ENCODE measurements around the gene NME9. TPM values are rescaled to one million over a fixed set of nuclear protein-coding genes. Genes with fewer than 3 reads are reported as not detected.

The NME9 gene
- polyA plus RNA-seq, 4 donors = 0.72 to 4.0 (median 2.3) TPM

GRCh38 chr3:138338244-138338643 is 8.6 kb upstream of the NME9 start:
- no peak for DNase-seq (ENCODE audit: low read depth in 4 of 4, low spot score in 3 of 4)

GRCh38 chr3:138336454-138336999 is 6.9 kb upstream of the NME9 start:
- no peak for DNase-seq (ENCODE audit: low read depth in 4 of 4, low spot score in 3 of 4)

GRCh38 chr3:138334608-138335007 is 5.0 kb upstream of the NME9 start:
- no peak for DNase-seq (ENCODE audit: low read depth in 4 of 4, low spot score in 3 of 4)

- DNase-seq (ENCODE audit: low read depth in 4 of 4, low spot score in 3 of 4) = no peak
Observed at GRCh38 chr3:138332472-138333073, 2.9 kb upstream of the NME9 start.

DNA sequence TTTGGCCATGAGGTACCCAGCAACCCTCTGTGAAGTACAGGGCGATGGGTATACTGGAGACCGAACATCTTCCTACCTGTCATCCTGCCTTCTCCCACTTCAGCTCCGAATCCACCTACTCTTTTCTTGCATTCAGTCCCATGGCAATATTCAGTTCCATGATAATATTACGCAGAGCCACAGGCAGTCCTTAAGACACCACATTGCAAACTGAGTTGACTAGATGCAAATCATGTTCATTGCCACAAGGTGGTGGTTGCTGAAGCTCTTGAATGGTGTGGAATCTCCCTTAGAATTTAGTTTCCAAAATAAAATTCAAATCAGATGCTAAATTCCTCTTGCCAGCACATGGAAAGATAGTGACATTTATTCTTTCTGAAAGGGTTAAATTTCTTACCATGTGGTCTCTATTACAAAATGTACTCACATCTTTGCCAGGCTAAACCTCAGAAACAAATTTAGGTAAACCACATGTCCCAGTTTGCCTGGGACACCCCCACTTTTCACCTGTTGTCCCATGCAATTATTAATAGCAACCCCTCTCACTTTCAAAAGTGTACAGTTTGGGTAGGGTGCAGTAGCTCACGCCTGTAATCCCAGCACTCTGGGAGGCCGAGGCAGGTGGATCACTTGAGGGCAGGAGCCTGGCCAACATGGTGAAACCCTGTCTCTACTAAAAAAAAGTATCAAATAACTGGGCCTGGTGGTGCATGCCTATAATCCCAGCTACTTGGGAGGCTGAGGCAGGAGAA is 1.7 kb upstream of the NME9 start:
- DNase-seq (ENCODE audit: low read depth in 4 of 4, low spot score in 3 of 4) = no peak

DNA sequence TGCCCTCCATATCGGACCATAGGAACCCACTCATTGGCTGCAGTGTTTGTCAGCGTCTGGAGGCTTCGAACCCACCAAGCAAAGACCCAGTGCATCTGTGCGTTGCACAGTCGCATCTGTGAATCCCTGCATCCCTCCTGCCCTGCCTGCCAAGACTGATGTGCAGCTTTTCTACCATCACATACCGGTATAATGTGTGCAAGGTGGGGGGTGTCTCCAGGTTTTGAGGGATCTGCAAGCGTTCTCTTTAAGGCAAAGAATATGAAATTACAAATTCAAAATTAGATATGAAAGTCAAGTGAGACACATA is 288 bp upstream of the NME9 start:
- no peak for DNase-seq (ENCODE audit: low read depth in 4 of 4, low spot score in 3 of 4)

DNA sequence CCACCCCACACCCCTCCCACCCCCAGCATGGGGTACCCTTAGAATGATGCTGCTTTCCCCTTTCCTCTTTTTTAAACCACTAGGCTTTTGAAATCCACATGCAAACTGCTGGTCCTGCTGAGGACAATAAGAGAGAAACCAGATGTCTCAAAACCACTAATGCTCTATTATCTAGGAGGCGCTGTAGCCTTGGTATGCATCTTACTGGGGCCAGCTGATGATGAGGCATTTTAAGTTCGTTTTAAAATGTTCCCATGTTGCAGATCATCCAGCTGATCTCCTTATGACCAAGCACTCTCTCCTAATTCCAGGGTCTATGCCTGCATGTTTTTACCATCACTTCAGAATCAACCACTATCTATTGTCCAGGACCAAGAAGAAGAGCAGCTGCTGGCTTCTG is 1.3 kb downstream of the NME9 start:
- no peak for DNase-seq (ENCODE audit: low read depth in 4 of 4, low spot score in 3 of 4)

DNA sequence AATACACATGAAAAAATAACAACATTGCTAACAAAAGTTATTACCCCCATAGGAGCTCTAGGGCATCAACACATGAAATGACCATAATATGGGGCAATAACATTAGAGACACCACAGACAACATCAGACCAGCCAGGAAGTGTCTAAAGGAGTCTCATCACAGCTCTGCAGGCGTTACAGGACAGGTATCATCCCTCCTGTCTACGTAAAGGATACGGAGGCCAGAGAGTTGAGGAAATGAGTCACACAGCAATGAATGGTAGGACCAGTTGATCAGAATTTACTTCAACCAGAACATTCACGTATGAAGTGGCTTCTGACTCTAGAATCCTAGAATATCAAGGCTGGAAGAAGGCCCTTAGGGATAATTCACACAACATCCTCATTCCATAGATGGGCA is 1.8 kb downstream of the NME9 start:
- no peak for DNase-seq (ENCODE audit: low read depth in 4 of 4, low spot score in 3 of 4)

DNA sequence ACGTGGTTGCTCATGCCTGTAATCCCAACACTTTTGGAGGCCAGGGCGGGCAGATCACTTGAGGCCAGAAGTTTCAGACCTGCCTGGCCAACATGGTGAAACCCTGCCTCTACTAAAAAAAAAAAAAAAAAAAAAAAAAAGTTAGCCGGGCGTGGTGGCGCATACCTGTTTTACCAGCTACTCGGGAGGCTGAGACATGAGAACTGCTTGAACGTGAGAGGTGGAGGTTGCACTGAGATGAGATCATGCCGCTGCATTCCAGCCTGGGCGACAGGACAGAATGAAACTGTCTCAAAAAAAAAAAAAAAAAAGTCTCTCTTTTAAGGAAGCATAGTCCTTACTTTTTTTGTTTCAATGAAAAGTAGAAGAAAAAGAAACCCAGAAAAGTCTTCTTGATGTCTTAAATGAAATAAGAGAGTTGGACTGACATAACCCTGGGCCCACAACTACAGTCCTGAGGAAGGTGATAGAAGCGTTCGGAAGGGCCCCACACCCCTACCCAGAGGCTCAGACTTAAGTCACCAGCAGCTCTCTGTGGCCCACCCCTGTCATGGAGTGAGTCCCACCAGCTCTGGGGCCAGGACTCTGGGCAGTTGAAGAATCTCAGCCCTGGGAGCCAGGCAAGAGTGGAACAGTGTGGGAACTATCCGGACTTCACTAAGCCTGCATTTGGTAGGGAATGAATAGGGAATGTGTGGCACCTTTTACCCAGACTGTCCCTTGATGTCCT is 2.6 kb downstream of the NME9 start:
- no peak for DNase-seq (ENCODE audit: low read depth in 4 of 4, low spot score in 3 of 4)

DNA sequence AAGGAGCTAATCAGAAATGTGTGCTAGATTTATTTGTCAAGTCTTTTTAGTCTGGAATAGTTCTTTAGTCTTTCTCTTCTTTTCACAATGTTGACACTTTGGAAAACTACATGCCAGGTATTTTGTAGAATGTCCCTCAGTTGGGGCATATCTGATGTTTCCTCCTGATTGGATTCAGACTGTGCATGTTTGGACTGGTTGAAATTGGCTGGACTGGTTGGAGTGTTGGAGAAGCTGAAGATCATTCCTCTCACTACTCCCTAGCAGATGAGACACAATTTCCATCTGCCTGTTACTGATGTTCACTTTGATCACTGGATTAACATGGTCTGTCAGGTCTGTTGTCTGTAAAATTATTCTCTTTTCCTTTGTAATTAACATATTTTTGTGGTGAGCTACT is 3.7 kb downstream of the NME9 start:
- DNase-seq (ENCODE audit: low read depth in 4 of 4, low spot score in 3 of 4) = no peak

DNA sequence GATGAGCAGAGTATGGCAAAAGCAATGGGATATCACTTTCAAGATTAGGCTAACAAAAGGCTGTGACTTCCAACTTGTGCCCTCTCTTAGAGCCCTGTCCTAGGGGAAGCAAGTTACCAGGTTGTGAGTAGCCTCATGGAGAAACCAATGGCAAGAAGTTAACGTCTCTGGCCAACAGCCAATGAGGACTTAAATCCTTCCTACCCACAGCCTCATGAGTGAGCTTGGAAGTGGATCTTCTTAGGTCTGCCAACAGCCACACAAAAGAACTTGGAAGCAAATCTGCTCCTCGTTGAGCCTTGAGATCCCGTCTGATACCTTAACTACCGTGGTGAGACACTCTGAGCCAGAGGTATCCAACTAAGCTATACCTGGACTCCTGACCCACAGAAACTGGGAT is 5.7 kb downstream of the NME9 start:
- DNase-seq (ENCODE audit: low read depth in 4 of 4, low spot score in 3 of 4) = no peak

DNA sequence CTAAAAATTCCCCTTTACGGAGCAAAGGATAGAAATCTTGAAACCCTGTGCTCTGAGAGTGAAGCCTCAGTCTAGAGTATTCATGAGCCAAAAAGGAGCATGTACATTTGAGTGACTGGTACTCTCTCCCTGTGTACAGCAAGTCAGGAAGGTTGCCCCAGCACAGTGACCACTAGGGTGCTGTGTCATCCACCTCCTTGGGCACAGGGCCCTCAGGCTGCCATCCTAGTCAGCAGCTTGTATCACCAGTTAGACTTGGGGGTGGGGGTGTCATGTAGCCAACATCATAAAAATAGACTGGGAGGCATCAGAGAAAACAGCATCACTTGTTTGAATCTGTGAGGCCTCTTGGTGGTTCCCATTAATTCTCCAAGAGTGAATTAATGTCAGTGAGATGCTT is 12.0 kb downstream of the NME9 start:
- DNase-seq (ENCODE audit: low read depth in 4 of 4, low spot score in 3 of 4) = no peak

GRCh38 chr3:138314751-138315150 is 14.9 kb downstream of the NME9 start:
- DNase-seq (ENCODE audit: low read depth in 4 of 4, low spot score in 3 of 4) = no peak

GRCh38 chr3:138310494-138310893 is 19.2 kb downstream of the NME9 start:
- no peak for DNase-seq (ENCODE audit: low read depth in 4 of 4, low spot score in 3 of 4)

- DNase-seq (ENCODE audit: low read depth in 4 of 4, low spot score in 3 of 4) = no peak
Observed at GRCh38 chr3:138308783-138309182, 20.9 kb downstream of the NME9 start.

- DNase-seq (ENCODE audit: low read depth in 4 of 4, low spot score in 3 of 4) = no peak
Observed at GRCh38 chr3:138307899-138308298, 21.8 kb downstream of the NME9 start.

GRCh38 chr3:138303474-138303873 is 26.2 kb downstream of the NME9 start:
- DNase-seq (ENCODE audit: low read depth in 4 of 4, low spot score in 3 of 4) = no peak

DNA sequence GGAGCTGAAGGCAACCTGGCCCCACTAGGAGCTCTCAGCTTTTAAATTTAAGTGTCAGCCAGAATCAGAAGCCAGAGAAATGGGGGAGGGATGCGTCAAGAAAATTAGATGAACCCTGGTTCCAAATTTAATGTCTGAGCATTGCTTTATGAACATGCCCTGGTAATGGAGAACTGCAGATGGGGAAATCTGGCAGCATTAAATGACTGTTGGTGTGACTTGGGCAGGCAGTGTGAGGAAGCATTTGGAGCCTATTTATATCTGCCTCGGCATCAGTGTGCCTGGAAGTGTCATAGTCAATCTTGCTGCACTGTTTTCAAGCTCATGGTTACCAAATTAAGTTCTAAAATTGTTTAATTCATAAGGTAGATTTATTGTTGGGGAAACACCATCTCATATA is 29.0 kb downstream of the NME9 start:
- no peak for DNase-seq (ENCODE audit: low read depth in 4 of 4, low spot score in 3 of 4)

DNA sequence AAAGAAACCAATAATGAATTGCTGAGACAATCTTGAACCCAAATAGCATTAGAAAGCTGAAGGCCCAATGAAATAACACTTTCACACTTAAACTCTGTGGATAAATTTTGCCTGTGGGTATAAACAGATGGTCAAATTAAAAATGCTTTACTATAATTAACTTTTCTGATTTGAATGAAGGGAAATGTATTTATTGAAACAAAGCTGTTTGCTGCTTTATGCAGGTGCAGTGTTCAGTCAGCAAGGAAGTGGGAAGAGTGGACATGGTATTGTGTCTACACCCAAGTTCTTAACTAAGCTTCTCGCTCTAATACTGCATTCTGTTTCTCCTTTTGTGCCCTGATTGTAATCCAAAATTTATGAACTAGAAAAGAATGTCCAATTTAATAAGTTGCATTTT is 31.8 kb downstream of the NME9 start:
- DNase-seq (ENCODE audit: low read depth in 4 of 4, low spot score in 3 of 4) = no peak

DNA sequence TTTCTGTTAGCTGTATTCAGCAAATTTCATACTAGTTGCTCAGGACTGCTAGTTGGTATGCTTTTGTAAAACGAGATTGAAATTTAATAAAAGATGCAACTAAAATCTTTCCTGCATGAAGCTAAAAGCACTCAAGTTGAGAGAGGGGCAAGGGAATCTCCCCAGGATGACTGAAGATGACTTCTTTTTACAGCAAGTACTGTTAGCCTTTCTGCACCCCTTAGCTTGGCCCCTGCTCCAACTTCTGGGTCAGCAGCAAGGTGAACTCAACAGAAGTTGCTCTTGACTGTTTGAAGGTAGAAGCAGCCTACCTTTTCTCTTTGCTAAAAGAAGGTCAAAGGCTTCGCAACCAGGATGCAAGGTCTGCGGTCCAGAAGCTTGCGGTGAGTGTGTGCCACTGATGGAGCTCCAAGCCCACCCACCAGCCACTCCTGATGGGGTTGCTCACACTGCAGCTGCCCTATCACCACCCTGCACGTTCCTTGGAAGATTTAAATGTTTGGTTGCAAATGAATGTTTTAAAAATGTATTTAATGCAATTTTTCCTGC is 32.5 kb downstream of the NME9 start:
- DNase-seq (ENCODE audit: low read depth in 4 of 4, low spot score in 3 of 4) = no peak

DNA sequence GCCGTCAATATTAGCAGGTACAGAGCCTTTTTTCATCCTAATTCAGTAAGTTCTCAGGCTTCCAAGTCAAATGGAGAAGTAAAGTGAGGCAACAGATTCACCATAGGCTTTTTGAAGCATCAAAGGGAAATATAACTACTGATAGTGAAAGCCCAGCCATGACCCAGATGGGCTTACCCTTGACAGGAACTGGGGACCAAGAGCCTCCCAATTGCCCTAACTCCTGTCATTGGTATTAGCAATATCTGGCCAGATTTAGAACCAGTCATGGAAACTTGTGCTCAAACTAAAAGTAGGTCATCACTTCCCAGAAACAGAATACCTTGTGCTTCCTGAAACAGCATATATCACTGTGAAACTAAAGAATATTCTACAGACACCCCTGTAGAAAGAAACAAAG is 33.0 kb downstream of the NME9 start:
- DNase-seq (ENCODE audit: low read depth in 4 of 4, low spot score in 3 of 4) = no peak

DNA sequence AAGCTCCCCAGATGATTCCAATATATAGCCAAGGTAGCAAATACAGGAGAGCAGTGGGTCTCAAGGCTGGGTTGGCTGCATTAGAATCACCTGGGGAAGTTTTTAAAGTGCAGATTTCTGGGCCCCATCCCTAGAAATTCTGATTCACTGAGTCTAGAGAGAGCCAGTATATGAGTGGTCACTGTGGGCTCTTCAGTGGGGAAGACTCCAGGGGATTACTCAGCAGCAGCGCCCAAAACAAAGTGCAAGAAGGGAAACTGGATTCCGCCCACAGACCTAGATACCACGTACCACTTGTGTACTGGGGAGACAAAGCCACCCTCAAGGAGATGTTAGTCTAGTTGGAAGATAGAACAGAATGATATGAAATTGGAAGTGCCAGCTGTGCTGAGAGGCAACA is 40.0 kb downstream of the NME9 start:
- no peak for DNase-seq (ENCODE audit: low read depth in 4 of 4, low spot score in 3 of 4)

All from left renal pelvis (tissue), 4 donors.